ENCODE data around the gene CUBN.
"Not testable (repeated sequence)": the region's sequence is repeated elsewhere in the genome, so short reads cannot be mapped to it uniquely, and the experiment has no call there.

Gene CUBN

DNA sequence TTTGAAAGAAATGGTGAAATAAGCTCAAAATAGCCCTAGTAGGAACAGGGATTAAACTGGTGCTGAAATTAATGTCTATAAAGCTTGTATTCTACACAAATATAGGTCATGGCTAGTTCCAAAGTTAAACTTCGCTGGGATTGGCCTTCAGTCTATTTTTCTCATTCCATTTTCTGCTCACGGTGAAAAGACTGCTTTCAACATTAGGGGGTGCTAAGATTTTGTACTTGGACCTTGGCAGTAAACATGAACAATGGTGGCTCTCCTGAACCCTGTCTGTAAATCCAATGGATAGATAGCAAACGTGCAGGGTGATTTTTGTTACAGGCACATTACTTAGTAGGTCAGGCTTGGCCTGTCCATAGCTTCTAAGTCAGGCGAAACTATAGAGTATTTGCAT, 276.4 kb downstream of the CUBN start:
- DNase-seq: peak; percentile 68

DNA sequence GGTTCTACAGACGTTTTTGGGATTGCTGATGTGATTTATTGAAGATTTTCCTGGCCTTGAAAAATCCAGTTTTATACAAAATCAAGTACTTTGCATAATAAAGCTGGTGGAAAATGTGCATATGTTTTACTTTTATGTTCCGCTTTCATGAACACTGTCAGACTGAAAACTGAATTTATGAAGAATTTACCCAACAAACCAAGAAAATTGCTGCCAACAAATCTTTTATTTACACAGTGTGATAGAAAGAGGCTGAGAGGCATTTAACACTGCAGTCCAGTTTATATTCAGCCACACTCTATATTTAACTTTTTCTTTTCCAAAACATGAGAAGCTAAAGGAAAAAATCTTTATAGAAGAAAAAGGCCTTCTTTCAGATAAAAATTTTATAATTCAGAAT, 277.0 kb downstream of the CUBN start:
- DNase-seq: no peak

DNA sequence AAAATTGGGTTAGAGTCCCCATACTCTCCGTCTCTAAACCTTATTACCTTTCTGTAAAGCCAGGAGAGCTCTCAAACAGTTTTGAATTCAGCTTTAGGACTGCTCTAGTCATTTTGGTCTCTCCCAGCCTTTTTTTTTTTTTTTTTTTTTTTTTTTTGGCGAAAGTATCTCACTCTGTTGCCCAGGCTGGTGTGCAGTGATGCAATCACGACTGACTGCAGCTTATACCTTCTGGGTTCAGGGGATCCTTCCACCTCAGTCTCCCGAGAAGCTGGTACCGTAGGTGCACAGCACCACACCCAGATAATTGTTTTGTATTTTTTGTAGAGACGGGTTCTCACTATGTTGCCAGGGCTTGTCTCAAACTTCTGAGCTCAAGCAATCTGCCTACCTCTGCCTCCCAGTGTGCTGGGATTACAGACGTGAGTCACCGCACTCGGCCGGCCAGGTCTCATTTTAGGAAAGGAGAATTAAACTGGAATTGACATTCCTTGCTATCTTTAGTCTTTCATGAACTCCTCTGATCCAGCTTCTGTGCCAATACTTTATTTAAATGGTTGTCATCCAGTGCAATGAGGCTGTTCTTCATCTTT, 281.0 kb downstream of the CUBN start:
- peak; percentile 70 for DNase-seq

DNA sequence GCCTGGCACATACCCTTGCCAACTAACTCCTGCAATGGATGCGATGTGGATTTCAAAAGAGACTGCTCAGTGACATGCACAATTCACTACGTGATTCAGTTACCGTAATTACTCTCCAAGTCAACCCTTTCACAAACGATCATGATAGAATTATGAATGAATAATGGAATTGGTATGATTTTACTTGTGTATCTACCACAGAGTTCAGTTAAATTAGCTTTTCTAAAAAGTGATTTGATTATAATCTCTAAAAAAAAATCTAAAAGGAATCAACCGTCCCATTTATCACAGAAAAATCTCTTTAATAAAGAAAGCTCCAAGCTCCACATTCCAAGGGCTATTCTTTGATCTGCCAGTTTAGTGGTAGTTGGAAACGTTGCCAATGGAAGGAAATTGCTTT, 282.0 kb downstream of the CUBN start:
- peak; percentile 64 for DNase-seq

DNA sequence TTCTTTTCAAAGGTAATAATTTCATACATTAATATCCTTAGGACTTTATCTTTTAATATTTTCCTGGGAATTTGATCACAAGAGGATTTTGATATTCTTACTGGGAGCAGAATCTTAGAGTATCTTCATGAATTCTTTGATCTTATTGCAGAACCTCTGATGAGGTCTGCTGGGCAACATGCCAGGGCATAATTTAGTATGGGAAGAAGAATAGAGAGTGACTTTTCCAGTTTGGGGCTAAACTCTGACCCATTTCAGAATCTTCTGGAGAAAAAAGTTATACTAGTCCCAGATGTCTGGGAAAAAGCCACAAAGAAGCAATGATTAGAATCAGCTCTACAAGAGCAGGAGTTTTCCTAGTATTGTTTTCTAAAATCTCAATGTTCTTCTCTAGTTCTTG, 284.4 kb downstream of the CUBN start:
- DNase-seq: peak; percentile 51

DNA sequence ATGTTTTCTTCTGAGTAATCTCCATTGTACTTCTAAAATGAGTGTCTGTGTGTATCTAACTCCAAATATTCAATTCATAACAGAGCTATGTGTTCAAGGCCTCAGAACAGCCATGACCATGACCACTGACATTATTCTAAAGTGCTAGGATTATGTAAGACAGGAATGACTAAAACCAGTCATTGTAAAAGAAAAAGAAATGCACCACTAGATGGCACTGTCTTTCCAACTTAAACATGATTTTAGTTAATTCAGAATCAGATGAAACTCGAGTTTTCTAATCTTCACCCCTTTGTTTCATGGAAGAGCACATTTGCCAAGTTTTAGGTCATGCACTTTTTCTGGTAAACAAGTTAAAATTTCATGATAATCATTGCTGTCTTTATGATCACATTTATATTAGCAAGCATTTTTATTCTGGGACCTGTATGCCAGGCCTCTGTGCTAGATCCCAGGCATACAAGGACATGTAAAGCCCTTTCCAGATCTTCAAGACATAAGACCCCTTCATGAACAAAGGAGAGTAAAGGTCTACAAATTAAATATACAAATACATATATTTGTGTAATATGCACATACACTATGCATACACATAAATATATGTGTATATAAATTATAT, 286.2 kb downstream of the CUBN start:
- DNase-seq: peak; percentile 81

DNA sequence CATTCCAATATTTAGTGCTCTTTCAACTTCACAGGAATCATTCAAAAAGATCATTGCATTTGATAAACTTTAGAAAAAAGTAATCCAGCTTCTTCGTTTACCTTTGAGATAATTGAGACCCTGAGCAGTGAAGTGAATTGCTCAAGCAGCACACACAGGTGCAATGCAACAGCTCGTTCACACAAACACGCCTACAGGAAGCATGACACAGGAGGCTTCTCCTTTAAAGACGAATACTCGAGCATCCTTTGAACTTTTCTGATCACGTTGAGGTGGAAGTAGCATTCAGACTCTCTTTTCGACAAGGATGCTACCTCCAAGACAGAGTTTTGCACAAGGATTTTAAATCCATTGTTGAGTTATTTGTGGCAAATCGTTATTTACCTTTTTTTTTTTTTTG, 294.4 kb downstream of the CUBN start:
- no peak for DNase-seq

DNA sequence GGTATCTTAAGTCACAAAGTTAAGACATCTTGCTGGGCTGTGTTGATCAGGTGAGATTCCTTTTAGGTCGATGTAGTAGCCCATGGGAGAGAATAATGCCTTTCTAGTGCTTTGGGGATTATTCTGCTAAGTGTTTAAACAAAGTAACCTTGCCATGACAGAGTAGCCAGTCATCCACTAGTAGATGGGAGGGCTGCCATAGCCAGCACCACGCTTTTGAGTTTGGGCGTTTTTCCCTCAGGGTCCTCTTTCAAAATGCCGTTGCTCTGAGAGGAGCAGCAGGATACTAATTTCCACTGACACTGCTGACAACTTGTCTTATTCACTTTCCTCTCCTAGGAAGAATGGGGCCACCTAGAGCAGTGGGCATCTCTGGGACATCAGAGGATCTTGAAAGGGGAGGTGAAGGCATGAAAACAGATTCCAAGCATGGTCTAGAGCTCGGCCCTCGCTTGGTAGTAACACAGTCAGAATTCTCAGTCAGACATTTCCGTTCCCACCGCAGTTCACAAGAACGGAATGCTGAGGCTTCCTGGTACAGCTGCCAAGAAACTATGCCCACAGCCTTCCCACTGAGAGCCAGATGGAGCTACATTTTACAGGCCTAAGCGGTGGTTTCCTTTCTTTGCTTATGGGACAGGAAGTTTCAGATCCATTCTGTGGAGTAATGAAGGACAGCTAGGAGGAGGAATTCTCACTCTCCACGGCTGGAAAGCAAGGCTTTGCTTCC, 297.1 kb downstream of the CUBN start:
- peak; percentile 96 for DNase-seq

DNA sequence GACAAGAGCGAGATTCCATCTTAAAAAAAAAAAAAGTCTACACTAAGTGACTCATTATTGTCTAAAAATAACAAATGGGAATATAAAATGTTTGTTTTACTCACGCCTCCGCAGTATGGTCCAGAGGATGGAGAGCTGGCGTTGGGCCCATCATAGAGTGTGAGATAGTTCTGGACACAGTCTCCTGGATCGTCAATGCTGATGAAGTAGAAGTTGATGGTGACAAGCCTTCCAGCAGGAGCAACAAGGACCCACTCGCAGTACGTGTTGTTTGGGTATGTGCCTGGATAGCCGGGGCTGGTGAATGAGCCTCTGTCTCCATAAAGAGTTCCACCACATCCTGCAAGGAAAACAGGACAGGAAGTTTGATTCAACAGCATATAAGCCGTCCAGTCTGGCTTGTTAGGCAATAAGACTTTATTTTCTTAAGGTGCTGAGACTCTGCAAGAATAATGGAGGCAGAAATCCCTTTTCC, 300.9 kb downstream of the CUBN start:
- DNase-seq: peak; percentile 80

DNA sequence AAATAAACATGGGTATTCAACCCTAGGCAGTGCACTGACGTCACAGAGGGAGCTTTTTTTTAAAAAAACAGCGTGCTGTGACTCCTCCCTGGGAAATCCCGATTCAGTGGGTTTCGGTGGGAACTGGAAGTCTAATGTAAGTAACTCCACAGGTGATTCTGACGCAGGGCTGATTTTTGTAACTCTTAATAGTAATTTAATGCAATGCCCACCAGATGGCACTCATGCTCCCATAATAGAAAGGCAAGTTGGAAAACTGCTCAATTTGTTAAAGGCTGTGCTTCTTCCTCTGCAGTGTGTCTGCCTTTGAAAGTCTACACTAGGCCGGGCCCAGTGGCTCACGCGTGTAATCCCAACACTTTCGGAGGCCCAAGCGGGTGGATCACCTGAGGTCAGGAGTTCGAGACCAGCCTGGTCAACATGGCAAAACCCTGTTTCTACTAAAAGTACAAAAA, 301.5 kb downstream of the CUBN start:
- peak; percentile 81 for DNase-seq

DNA sequence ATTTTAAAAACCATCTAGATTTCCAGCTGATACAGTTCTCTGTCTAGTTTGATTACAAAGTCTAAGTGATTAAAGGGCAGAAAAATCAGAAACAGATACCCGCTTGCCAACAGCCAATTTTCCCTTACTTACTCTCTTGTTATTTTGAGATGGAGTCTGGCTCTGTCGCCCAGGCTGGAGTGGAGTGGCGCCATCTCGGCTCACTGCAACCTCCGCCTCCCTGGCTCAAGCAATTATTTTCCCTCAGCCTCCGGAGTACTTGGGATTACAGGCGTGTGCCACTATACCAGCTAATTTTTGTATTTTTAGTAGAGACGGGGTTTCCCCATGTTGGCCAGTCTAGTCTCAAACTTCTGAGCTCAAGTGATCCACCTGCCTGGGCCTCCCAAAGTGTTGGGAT, 302.1 kb downstream of the CUBN start:
- not testable (repeated sequence) for DNase-seq

DNA sequence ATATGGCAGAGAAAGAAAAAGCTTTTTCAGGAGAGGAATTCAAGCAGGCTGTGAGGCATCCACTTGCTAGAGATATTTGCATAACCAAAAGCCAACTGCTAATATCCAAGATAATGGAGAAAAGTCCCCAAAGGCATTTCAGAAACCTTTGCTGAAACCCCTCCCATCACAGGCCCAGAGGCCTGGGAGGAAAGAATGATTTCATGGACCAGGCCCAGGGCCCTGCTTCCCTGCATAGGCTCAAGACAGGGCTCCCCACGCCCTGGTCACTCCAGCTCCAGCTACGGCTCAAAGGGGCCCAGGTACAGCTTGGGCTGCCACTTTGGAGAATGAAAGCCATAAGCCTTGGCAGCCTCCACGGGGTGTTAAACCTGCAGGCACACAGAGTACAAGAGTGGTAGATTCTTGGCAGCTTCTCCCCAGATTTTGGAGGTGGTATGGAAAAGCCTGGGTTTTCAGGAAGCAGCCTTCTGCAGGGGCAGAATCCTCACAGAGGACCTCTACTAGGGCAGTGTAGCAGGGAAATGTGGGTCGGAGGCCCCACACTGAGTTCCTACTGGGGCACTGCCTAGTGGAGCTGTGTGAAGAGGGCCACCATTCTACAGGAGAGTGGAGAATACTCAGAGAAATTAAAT, 306.8 kb downstream of the CUBN start:
- DNase-seq: no peak

DNA sequence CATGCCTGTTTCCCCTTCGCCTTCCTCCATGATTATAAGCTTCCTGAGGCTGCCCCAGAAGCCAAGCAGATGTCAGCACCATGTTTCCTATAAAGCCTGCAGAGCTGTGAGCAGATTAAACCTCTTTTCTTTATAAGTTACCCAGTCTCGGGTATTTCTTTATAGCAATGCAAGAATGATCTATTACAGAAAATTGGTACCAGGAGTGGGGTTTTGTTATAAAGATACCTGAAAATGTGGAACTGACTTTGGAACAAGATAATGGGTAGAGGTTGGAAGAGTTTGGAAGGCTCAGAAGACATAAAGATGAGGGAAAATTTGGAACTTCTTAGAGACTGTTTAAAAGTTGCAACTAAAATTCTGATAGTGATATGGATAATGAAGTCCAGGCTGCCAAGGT, 307.6 kb downstream of the CUBN start:
- no peak for DNase-seq

DNA sequence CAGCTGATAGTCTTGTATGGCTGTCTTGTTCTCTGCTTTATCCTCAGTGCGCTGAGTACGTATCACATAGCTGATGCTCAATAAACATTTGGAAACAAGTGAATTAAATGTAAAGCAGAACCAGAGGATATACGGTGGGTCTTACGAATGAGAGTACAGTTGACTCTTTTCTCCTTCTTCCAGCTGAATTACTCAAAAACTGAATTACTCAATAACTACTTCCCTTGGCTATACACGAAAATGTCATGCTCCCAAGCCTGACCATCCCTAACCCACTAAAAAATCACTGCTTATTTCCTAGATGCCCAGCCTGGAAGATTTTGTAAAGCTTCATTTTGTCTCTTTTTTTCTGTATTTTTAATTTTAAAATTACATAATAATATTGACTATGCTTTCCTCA, 309.2 kb downstream of the CUBN start:
- no peak for DNase-seq

DNA sequence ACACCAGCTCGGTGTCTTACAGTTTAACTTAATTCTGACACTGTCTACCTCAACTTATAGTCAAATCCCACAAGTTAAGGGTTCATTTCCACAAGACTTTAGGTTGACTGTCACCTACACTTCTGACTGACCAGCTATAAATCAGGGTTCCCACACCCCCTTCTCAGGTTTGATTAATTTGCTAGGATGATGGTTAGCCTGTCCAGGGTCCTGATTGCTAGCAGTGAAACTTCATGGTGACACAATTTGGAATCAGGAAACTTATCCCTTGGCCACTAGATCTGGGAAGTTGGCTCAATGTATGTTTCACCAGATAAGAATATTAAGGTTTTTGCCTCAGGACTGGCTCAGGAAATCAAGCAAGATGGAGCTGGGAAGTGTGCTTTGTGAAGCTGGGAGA, 309.6 kb downstream of the CUBN start:
- DNase-seq: no peak

DNA sequence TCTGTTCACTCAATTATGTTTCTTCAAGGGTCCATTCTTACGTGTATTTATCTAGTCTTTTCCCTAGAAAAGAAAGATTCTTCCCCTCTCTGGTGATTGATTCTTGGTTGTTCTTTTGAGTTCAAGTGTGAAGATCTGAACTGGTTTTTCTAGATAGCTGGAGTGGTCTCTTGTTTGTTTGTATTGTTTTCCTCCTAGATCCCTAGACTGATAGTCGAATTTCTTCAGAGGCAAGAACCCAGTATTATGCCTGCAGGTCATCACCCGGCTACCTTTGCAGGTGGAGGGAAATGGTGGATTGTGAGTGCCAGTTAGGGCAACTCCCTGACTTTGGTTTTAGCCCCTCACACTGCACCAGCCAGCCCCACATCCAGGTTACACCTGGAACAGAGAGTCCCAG, 310.2 kb downstream of the CUBN start:
- DNase-seq: no peak

DNA sequence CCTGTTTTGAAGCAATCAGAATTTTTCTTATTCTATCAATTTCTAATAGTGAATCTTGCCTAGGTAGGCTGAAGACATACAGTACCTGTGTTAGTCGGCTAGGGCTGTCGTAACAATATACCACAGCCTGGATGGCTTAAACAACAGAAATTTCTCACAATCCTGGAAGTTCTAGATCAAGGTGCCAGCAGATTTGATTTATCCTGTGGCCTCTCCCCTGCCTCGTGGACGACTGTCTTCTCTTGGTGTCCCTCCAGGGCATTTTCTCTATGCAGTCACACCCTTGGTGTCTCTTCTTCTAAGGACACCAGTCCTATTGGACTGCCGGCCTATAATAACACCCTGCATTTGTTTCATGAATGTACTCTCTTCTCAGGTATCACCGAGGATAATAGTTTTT, 310.6 kb downstream of the CUBN start:
- no peak for DNase-seq

DNA sequence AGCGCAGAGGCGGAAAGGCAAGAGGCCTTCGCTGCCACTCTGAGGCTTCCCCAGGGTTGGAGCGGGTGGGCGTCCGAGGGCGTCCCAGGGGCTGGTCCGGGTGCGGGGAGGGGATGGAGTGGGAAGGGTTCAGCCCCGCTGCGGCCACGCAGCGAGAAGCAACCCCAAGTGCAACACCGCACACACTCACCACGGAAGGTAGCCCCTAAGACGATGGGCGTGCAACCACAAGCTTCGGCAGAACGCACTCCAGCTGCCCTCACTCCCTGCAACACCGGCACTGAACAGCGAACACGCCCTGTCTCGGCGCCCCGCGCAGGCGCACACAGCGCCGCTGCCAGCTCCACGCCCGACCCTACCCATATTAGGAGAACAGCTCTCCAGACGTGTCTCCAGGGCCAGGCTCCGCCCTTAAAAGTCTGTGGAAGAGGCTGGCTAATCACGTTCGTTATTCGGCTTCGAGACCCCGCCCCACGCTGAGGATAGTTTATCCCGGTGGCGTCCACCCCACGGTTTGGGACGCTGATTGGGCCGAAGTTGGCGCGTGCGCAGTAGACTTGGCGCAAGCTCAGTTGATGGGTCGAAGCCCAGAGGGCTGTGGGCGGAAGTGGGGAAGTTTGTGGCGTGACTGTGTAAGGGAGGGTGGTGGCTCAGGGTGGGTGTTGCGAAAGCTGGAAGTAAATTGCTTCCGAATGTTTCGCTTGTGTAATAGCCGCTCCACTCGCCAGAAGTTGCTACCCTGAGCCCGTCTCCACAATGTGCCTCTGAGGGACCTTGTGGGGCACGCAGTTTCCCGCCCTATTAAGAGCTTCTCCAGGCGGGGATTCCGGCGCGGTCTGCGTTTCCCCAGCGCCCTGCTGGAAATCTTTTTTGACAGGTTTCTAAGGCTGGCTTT, 312.2 kb downstream of the CUBN start, which contains the start of gene RSU1:
Gene RSU1 (minus strand): TSS at position 300 of the 895 bp plus-strand sequence. CDS start 343 bp downstream, outside the sequence.
- DNase-seq: peak; percentile 100

DNA sequence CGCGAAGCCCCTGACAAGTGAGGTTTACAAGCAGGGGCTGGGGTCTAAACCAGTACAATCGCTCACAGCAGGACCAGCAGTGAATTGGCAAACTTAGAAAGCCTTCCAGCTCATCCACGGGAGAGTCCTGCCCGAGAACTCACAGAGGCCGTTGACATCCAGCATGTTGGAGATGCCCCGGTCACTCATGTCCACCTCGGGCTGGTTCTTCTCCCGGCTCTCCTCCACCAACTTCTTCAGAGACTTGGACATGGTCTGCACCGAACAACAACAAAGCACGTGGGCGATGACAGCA, 312.8 kb downstream of the CUBN start:
- no peak for DNase-seq

DNA sequence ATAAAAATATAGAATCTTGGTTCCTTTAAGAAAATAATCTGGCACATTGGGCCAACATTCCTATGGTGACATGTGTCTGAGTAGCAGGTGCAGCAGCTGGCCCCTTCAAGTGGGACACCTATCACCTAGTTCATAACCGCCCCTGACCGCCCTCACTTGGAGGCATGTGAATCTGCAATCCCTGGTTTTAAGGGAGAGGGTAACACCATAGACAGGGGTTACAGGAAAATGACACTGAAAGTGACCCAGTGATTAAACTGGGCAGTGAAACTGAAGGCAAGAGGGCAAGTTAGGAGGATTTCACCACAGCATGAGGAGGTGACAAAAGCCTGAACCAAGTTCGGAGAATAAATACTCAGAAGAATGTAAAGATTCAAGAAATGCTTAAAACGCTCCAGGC, 313.4 kb downstream of the CUBN start:
- no peak for DNase-seq

DNA sequence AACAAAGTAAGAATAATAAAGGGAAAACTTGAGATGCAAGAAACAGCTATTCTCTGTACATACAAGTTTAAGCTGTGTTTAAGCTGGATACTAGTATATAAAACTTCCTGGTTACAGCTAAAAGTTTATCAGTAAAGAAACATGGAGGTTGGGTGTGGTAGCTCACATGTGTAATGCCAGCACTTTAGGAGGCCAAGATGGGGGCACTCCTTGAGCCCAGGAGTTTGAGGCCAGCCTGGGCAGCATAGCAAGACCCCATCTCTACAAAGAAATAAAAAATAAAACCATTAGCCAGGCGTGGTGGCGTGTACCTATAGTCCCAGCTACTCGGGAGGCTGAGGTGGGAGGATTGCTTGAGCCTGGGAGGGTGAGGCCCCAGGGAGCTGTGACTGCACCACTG, 315.6 kb downstream of the CUBN start:
- no peak for DNase-seq

DNA sequence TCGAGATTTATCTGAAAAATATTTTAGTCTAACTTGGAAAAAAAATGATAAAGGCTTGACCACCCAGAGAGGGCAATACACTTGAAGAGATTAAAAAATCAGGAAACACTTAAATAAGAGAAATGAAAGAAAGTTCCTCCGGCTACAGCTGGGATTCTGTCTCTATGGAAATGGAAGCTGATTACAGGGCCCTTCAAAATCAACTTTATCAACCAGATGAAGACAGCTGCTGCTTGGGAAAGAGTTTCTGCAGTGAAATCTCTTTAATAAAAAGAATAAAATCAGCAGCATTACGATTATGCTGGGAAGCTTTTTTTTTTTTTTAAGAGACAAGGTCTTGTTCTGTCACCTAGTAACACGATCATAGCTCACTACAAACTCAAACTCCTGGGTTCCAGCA, 316.9 kb downstream of the CUBN start:
- DNase-seq: no peak

DNA sequence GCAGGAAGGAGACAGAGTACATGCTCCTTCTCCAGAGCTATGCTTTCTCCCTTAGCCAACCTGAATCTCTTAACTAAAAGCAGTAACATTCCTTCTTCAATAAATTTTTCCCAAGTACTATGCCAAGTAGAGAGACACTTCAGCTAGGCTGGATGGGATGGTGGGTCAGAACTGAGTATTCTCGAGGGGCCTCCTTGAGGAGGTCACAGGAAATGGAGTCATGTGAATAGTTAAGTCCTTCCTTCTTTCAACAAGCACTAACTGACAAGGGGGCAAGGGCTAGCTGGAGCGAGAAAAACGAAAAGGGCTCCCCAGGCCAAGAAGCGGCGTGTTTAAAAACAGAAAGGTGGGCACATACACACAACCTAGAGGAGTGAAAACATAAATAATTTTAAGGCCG, 317.8 kb downstream of the CUBN start:
- DNase-seq: no peak
